ENCODE results near the gene GRK7. TPM values are rescaled to one million over a fixed set of nuclear protein-coding genes. Genes with fewer than 3 reads are reported as not detected.

GRK7 gene, protein sequence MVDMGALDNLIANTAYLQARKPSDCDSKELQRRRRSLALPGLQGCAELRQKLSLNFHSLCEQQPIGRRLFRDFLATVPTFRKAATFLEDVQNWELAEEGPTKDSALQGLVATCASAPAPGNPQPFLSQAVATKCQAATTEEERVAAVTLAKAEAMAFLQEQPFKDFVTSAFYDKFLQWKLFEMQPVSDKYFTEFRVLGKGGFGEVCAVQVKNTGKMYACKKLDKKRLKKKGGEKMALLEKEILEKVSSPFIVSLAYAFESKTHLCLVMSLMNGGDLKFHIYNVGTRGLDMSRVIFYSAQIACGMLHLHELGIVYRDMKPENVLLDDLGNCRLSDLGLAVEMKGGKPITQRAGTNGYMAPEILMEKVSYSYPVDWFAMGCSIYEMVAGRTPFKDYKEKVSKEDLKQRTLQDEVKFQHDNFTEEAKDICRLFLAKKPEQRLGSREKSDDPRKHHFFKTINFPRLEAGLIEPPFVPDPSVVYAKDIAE (N-terminal part only)
- not detected for total RNA-seq

DNA sequence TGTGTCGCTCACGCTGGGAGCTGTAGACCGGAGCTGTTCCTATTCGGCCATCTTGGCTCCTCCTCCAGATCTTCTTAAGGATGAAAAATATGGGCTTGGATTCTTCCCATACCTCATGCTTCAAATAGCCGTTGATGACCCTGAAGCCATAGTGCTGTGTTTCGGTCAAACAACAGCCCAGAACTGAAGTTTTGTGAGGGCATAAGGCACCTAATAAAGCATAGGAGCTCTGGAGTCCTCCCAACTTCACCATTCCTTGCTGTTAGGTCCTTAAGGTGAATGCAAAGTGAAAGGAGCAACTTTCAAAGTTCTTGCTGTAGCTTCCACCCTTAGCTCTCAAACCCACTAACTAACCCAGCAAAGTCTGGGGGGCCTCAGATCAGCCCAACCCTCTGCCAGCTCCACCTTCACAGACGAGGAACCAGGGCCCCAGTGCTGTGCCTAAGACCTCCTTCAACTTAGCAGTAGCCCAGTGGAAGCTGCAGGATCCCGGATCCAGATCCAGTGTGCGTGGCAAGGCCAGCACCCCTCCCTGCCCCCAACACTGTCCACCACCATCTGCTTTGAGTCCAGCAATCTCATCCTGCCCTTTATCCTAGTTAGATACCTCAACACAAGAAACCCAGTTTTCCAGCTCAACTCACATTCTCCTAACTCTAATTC lies at the start of gene GRK7:
Gene GRK7, plus strand, starts transcription at position 321 of the 663 bp plus-strand sequence. CDS start 14,877 bp downstream, outside the sequence.
- DNase-seq (ENCODE audit: low spot score): no peak

DNA sequence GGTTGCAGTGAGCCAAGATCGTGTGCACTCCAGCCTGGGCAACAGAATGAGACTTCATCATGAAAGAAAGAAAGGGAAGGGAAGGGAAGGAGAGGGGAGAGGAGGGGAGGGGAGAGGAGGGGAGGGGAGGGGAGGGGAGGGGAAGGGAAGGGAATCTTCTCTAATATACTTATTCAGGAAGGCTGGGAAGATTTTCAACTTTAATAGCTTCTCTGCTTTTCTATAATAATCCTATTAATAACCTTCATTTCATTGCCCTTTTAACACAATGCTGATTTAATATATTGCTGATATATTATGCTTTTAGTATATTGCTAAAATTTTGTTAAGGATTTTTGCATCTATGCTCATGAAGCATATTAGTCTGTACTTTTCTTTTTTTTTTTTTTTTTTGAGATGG lies 48.5 kb upstream of the GRK7 start:
- no peak for DNase-seq (ENCODE audit: low spot score)

DNA sequence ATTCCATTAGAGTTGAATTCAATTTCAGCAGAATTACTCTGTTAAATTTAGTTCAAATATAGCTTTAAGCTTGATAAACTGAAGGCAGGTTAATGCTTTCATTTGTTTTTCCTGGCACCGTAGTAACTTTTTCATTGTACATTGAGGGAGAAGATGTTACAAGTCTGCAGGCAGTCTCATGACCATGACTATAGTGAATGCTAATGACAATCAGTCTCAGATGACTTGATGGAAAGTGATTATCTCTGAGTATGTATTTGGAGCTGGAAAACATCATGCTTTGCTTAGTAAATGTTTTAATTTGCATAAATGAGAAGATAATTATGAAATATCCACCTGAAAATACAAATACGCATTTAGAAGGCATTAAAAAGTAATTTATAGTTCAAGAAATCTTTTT lies 41.1 kb upstream of the GRK7 start:
- no peak for DNase-seq (ENCODE audit: low spot score)

DNA sequence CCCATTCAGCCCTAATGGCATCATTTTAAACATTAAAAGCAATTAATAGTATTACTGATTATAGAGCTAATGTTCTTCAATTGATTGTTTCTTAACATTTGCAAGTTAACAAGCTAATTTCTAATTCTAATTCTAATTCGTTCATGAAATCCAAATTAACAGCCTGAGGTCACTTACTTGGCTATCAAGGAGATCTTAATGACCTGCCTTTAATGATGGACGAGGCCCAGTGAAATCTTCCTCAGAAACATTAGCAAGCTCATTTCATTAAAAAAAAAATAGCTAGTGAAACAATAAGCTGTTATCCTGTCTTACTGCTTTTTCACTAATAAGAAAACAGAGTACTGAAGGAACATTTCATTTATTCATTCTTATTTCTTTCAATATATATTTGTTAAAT lies 40.6 kb upstream of the GRK7 start:
- DNase-seq (ENCODE audit: low spot score): no peak

DNA sequence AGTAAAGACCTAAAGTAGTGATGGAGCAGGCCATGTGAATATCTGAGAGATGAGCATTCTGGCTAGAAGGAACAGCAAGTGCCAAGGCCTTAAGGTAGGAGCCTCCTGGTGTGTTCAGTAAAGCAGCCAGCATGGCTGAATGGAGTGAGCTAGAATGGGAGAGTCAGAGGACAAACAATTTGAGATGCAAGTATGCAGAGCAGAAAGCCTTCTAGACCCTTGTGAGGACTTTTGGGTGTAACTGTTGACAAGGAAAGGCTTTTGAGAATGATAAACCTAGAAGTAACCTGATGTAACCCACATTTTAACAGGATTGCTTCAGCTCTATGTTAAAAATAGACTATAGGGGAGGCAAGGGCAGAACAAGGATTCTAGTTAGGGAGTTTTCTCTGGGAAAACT lies 40.0 kb upstream of the GRK7 start:
- no peak for DNase-seq (ENCODE audit: low spot score)

DNA sequence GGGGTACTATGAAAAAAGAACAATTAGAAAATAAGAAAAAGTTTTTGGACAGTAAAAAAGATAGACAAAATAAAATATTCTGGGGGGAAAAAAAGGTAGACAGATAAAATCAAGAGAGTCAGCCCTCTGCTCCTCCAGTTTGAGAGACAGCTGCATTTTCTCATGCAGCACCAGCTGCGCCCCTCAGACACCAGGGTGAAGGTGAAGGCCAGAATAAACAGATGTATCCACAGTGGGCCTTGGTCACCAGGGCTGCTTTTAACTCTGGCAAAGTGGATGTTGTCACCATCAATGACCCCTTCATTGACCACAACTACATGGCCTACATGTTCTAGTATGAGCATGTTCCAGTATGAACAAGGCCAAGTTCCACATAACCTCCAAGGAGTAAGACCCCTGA lies 39.0 kb upstream of the GRK7 start:
- DNase-seq (ENCODE audit: low spot score): no peak

DNA sequence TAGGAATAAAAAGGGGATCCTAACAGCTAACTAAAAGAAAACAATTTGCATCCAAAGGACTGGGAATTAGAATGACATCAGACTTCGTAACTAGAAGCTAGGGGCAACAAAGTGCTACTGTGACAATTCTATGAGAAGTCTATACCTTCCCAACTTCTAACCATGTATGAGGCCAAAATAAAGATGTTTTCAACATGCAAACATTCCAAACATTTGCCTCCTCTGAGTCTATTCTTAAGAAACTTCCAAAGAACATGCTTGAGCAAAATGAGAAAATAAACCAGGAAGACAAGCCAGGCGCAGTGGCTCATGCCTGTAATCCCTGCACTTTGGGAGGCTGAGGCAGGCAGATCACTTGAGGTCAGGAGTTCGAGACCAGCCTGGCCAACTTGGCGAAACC lies 38.2 kb upstream of the GRK7 start:
- DNase-seq (ENCODE audit: low spot score): no peak

DNA sequence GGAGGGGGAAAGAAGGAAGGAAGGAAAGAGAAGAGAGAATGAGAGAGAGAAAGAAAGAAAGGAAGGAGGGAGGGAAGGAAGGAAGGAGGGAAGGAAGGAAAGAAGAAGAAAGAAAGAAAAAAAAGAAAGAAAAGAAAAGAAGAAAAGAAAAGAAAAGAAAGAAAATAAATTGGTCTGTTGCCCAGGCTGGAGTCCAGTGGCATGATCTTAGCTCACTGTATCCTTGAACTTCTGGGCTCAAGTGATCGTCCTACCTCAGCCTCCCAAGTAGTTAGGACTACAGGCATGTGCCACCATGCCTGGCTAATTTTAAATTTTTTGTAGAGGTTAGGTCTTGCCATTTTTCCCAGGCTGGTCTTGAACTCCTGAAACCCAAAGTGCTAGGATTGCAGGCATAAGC lies 36.7 kb upstream of the GRK7 start:
- DNase-seq (ENCODE audit: low spot score): no peak

DNA sequence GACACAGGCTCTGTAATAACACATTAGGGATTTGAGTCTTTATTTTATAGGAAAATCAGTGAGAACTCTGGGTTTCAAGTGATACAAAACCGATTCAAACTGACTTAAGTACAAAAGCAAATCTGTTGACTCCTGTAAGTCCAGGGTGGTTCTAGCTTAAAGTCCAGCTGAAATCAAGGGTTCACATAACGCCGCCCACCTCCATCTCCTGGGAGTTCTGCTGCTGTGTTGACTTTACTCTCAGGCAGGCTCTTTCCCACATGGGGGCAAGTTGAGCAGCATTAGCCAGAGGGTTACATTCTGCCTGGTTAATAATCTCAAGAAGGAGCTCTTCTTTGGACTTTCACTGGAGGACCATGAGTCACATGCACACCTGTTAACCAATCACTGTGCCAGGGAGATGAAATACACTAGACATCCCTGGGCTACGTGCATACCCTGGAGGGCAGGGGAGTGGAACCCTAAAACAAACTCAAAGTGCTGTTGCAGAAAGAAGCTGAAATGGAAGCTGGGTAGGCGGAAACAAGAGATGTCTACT lies 34.8 kb upstream of the GRK7 start:
- DNase-seq (ENCODE audit: low spot score): no peak

DNA sequence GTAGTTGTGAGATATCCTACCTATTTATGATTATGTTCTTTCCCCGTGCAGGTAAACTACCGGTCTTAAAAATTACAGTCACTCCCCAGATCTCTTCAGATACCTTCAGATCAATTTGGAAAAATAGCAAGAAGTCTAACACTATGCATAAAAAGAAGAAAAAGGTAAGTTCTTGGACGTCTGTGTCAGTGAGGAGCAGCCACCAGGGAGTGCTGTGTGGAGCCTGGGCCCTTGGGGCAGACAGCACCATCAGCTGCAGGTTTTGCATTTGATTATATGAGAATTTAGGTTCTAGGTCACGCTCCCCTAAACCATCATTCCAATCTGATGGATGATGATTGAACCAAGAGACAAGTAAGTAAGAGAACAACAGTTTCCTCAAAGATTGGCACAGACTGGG lies 34.0 kb upstream of the GRK7 start:
- no peak for DNase-seq (ENCODE audit: low spot score)

DNA sequence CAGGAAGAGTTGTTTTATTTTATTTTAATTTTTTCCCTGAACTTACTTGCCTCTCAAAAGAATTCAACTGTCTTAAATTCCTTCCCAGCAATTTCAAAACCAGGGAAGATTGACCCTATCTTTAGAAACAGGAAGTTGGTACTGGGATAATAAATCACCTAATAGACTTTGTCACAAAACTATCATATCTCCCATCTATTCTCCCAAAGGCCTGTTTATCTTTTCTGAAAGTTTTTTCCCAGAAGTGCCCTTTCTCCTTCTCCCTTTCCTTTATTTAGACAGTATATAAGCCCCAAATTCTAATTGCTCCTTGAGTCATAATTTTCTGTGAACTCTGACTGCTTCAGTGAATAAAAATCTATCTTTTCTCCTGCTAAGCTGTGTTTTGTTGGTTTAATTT lies 28.0 kb upstream of the GRK7 start:
- DNase-seq (ENCODE audit: low spot score): no peak

DNA sequence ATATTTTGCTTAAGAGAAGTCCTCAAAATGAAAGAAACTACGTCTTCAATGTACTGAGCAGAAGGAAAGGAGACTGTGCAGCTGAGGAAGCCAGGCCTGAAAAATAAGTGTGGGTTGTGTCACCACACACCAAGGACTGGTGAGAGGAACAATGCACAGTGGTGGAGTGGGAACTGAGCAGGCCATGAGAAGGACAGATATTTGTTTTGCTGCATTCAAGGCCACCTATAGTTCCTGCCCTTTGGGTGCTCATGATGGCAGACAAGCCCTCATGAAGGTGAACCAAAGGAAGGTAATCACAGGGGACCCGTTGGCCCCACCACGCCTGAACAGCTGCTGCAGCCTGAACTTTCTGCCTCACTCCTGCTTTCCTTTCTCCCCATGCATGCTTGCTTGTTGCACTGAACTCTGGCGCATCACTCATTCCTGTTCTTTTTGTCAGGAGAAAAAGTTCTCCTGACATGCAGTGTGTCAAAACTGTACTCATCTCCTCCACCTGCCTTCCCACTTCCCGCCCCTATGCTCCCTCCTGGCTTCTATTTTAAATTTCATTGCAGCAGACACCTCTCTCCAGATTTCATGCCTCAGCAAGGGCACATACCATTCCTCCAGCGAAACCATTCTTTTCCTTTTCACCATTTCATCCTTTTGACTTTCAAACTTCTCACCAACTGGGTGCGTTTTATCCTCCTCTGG lies 27.3 kb upstream of the GRK7 start:
- no peak for DNase-seq (ENCODE audit: low spot score)

DNA sequence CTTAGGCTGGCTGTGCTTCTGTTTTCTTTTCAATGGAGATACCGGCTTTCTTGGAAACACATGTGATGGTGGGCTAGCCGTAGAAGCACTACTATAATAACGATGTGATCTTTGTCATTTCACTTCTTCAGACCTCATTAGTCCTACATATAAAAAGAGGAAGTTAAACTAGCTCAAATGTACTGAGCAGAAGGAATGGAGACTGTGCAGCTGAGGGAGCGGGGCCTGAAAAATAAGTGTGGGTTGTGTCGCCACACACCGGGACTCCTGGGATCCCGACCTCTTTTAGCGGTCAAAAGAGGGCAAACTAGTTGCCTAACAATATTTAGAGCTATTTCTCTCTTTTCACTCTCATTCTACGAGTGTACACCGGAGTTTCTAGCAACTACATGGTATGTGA lies 26.1 kb upstream of the GRK7 start:
- DNase-seq (ENCODE audit: low spot score): no peak

DNA sequence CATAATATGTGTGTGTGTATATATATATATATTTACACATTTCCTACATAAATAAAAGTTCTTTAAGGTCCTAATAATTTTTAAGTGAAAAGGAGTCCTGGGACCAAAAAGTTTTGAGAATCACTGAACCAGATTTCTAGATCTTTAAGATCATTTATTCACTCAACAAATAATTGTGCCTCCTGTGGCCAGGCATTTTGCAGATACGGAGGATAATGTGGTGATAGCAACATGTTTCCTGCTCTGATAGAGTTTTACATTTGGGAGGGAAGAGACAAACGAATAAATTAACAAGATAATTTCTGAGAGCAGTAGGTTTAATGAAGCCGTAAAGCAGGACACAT lies 25.6 kb upstream of the GRK7 start:
- no peak for DNase-seq (ENCODE audit: low spot score)

DNA sequence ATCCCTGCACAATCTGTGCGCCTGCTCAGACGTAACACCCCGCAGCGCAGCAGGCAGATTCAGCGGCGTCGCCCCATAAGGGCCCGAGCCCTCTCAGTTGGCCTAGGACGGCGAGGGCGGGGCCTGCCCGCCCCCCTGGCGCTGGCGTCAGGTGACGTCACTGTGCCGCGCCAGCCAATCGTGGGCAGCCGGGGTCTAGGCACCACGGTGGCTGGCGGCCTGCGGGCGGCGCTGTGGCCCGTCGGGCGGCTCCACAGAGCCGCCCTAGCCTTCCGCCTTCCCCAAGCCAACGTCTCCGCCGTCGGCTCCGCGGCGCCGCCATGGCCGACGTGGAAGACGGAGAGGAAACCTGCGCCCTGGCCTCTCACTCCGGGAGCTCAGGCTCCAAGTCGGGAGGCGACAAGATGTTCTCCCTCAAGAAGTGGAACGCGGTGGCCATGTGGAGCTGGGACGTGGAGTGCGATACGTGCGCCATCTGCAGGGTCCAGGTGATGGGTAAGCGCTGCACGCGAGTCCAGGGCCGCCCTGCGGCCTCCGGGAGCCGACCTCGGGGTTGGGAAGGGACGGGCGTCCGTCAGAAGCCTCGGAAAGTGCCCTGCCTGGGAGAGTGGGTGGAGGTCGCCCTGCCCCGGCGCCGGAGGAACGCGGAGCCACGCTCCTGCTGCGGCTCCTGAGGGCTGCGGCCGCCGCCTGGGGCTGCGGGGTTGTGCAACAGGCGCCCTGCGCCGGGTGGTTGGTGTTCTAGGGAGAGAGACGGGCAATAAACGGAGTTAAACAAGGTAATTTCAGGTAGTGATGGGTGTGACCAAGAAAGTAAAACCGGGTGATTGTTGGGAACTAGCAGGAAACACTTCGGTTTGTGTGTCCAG lies 25.0 kb upstream of the GRK7 start, which contains the start of gene RNF7:
Gene RNF7, plus strand, starts transcription at position 277 of the 869 bp plus-strand sequence. Its CDS starts 44 bp downstream, at position 321.
- DNase-seq (ENCODE audit: low spot score): peak; percentile 96

DNA sequence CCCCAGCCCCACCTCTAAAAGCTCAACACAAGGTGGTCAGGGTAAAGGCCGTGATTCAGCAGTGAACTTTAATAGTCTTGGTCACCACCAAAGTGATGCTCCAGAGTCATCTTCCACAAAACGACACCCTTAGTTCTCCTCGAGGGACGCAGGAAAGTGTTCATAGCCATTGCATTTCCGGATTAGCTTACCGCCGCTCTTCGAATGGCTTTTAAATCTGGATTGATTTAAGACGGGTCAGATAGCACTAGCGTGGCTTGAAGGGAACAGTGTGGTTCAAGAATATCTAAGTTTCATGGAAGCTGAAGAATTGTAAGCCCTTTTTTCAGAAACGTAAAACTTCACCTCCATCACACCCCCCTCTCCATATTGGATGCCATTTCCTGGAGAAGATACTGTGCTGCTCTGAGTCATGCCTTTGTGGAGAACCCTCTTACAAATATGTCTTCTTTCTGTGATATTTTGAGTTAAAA lies 24.3 kb upstream of the GRK7 start:
- DNase-seq (ENCODE audit: low spot score): no peak

DNA sequence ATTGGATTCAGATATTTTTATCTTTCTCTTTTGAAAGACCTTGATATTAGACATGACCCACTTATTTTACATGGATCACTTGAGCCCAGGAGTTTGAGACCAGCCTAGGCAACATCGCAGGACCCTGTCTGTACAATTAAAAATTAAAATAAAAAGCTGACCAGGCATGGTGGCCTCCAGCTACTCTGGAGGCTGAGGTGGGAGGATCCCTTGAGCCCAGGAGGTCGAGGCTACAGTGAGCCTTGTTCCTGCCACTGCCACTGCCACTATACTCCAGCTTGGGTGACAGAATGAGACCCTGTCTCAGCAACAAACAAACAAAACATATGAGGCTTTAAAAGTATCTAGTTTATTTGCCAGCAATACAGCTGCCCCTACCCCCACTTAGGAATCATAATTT lies 23.5 kb upstream of the GRK7 start:
- DNase-seq (ENCODE audit: low spot score): no peak

DNA sequence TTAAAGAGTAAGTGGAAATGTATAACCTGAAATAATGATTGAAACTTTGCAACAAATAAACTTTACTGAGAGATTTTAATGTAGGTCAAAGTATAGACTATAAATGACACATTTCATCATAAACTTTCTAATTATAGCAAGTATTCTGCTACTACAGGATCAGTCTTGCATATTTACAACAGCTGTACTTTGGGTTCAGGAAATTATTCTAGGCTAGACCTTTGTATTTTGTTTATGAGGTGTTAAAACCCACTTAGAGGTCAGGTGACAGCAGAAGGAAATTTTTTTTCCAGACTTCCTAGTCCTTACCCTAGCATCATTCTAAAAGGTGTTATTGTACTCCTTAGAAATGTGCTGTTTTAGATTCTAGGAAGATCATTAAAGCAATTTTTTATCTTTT lies 22.9 kb upstream of the GRK7 start:
- DNase-seq (ENCODE audit: low spot score): no peak

DNA sequence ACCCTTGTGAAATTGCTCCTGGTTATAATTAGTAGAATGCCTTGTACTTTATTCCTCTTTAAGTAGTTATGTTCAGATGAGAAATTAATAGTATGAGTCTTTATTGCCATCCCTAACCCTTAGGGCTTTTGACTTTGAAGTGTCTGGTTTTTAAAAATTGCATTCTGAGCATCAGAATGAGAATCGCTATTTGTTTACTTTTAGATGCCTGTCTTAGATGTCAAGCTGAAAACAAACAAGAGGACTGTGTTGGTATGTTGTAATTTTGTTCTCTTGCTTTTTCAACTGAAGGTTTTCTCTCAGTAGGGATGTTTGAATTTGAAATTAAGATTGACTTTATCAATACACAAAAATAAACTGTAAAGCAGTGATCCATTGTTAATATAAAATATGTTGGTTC lies 19.9 kb upstream of the GRK7 start:
- DNase-seq (ENCODE audit: low spot score): no peak

DNA sequence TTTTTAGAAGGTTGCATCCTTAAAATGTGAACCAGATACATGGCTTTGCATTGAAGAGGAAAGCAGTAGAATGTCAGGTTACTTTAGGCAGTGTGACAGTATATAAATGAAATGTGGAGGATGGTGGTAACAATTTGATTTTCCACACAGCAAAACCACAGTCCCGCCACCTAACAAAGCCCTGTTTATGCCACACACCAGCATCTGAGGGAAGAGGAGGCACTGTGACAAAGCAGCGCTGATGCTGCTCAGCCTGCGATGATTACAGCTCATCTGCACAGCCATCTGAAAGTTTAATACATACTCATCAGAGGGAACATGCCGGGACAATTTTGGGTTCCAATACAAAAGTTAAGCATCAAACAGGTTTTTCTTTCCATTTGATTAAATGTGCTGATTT lies 16.2 kb upstream of the GRK7 start:
- no peak for DNase-seq (ENCODE audit: low spot score)

DNA sequence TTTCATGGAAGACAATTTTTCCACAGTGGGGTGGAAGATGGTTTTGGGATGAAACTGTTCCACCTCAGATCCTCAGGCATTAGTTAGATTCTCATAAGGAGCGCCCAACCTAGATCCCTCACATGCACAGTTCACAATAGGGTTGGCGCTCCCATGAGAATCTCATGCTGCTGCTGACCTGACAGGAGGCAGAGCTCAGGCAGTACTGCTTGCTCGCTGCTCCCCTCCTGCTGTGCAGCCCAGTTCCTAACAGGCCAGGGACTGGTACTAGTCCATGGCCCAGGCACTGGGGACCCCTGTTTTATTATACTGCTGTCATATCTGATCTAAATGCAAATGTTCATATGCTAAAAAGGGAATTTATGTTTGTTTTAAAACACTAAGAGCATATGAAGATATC lies 9.8 kb upstream of the GRK7 start:
- DNase-seq (ENCODE audit: low spot score): no peak

All from mucosa of gallbladder (tissue), 1 donor.